GM21515 (cell line): ENCODE data around the gene CACNB2.

Source experiments
- ATAC-seq: cut with Tn5 transposase; IDR thresholded peaks from one replicate; pipeline ENCODE4 v1.9.1; 2021; ENCODE audit not compliant: unreplicated experiment

Gene CACNB2

GRCh38 chr10:18278181-18278580 lies 138.0 kb downstream of the CACNB2 start:
- ATAC-seq: no peak

- no peak for ATAC-seq
Observed at GRCh38 chr10:18279173-18279572, 138.9 kb downstream of the CACNB2 start.

DNA sequence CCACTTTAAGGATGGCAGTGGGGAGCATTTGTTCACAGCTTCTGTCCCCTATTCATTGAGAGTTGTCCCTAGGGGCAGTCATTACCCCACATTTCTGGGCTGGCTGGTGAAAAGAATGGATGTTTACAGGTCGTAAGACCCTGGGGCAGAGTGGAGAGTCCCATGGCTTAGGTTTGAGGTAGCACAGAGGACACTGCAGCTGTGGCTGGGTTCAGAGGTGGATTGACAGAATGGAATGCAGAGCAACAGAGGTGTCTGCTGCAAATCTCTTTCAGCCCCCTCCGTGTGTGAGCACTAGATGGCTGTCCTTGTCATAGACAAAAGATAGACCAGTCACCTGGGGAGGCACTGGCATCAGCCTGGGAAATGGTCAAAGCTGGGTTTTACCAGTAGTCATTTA lies 141.9 kb downstream of the CACNB2 start:
- no peak for ATAC-seq

DNA sequence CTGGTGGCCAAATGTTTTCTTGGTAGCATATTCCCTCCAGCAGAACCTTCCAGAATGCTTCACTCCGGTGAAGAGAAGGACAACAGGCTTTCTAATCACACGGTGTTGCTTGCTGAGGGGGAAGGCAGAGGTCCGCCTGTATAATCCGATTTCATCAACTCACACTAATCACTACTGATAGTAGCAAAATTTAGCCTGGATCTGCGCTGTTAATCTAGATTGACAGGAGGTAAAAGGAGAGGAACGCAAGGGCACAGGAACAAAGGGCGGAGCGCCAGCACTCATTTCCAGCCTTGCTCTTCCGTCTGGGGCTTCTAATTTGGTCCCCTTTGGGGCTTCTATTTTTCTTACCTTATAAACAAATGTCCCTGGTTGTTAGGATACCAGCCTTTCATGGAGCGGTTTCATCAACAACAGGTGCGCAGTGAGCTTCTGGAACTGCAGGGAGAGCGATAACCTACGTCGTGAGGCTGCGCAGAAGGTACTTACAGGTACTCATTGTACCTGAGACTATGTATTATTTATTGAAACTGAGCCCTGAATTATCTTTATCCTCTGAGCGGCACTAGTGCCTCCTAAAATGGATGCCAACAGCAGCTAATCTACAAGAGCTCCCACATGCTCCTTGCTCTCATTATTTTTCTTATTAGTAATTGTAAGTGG lies 150.6 kb downstream of the CACNB2 start:
- no peak for ATAC-seq

- ATAC-seq: no peak
Observed at GRCh38 chr10:18293536-18294510, 153.6 kb downstream of the CACNB2 start.

DNA sequence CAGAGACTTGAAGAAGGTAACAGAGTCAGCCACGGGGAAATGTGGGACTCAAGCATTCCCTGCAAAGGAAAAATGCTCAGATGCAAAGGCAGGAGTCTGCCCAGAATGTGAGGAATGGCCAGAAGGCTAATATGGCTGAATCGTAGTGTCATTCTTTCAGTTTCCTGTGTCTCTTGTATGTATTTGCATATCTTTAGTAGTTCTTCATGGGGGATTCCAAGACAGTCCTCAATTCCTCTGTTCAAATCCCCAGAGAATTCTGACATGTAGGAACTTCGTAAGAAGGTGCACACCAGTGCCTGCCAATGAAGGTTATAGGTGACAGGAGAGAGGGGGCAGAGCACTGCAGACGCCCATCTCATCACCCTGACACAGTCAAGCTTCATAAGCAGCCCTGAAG lies 154.4 kb downstream of the CACNB2 start:
- ATAC-seq: no peak

DNA sequence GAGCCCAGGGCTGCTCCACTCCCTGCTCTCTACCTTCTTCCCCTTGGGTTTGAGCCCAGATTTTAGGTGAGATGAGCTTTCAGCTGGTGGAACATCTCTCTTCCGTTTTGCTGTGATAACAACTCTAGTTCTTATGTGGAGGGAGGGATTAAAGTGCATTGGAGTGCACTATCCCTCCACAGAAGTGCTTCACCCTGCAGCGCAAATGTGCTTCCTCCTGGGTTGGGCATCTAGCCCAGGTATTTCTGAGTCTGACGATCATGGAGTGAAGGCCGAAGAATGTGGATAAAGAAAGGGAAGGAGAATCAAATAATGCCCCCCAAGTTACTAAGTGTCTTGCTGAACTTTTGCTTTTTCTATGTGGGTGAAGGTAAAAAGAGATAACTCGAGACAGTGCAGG lies 157.4 kb downstream of the CACNB2 start:
- ATAC-seq: no peak

GRCh38 chr10:18298256-18298655 lies 158.0 kb downstream of the CACNB2 start:
- ATAC-seq: no peak

- ATAC-seq: no peak
Observed at GRCh38 chr10:18303851-18304801, 163.9 kb downstream of the CACNB2 start.

- ATAC-seq: no peak
Observed at GRCh38 chr10:18306031-18306430, 165.8 kb downstream of the CACNB2 start.

DNA sequence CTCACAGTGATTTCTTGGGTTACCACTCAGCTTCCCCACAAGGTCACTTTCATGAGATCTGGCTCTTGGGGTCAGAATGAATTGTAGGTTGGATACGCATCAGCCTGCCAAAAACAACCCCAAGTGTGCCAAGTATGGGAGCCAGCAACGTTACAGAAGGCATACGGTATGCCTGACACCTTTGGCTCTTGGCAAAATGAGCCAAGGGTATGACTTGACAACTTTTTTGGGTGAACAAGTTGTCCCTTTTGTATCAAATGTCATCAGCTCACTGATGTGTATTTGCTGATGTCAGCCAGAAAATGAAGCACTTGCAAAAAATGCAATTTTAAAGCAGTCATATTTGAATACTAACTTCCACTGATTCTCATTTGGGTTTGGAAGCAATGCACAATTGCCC lies 168.4 kb downstream of the CACNB2 start:
- ATAC-seq: no peak

DNA sequence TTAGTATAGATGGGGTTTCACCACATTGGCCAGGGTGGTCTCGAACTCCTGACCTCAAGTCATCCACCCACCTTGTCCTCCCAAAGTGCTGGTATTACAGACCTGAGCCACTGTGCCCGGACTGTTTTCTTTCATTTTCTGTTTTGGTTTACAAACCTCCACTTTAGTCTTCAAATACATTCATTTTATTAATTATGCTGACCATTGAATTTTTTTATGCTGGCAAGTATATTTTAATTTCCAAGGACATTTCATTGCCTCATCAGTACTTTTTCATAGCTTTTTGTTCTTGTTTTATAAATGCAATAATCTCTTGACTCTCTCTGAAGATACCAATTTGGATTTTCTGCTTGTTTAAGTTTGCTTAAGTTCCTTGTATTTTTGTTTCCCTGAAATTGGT lies 170.5 kb downstream of the CACNB2 start:
- no peak for ATAC-seq

DNA sequence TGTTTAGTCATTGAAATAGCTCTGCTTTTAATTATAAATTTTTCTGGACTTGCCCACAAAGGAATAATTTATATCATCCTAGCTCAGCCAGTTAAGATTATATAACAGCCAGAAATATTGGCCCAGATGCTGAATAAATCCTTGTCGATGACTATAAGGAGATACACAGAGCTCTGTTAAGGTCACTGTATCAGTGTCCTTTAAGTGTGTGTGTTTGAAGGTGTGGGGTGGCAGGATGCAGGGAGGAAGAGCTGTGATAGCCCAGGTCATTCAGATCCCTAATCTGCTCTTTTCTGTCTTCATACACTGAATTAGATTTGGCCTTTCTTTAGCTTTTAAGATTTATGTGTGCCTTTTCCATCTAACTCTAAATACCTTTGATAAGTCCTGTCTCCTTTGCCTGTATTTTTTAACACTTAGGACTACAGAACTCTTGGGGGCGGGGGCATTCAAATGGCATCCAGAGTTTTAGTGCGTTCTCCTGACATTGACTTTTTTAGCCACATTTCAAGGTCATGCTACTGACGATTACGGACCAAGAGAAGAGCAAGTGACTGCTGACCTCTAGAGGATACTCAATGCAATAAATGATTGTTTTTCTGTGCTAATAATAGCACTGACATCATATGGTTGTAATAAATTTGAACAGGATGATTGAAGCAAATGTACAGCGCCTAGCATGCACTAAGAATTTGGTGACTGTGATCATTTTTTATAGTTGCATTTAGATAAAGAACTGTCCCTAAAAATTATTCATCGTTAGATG lies 172.3 kb downstream of the CACNB2 start:
- ATAC-seq: peak; percentile 80

- ATAC-seq: no peak
Observed at GRCh38 chr10:18313140-18313530, 172.9 kb downstream of the CACNB2 start.

- ATAC-seq: no peak
Observed at GRCh38 chr10:18313626-18314025, 173.4 kb downstream of the CACNB2 start.

DNA sequence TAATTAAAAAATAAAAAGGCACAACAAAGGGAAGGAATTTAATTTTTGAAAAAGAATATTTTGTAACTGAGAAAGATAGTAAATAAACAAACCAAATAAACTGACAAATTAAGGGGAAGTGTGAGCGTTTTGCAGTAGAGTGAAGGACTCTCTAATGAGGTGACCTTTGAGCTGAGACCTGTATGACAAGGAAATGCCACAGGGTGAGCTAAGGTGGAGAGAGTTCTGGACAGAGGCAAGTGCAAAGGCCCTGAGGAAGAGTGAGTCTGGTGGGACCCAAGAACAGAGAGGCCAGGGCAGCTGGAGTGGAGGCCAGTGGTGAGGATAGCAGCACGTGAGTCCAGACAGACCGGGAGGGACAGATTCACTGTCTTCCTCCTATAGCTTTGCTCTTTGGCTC lies 179.4 kb downstream of the CACNB2 start:
- ATAC-seq: no peak

- no peak for ATAC-seq
Observed at GRCh38 chr10:18321371-18321770, 181.1 kb downstream of the CACNB2 start.

DNA sequence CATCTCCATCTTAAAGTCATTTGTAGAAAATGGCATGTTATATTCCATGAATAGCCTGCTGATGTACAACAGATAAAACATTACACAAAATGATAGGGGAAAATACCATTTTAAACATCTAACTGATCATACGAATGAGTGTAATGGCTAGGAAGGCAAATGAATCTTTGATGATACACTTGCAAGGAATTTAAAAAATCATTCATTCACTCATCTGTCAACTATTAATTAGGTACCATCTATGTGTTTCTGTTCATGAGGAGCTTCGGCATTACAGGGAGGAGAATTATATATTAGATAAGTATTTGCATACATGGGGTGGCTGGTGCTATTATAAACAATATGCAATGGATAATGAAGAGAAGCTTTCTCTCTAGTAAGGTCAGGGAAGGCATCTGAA lies 183.7 kb downstream of the CACNB2 start:
- no peak for ATAC-seq

DNA sequence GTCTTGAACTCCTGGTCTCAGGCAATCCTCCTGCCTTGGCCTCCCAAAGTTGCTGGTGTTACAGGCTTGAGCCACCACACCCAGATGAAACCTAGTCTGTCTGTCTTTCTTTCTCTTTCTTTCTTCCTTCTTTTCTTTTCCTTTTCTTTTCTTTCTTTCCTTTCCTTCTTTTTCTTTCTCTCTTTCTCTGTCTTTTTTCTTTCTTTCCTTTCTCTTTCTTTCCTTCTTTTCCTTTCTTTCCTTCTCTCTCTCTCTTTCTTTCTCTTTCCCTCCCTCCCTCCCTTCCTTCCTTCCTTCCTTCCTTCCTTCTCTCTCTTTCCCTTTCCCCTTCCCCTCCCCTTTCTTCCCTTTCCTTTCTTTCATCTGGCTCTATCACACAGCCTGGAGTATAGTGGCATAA lies 185.2 kb downstream of the CACNB2 start:
- ATAC-seq: no peak

GRCh38 chr10:18325889-18326531 lies 185.8 kb downstream of the CACNB2 start:
- ATAC-seq: no peak
